SK-N-SH (cell line): ENCODE results near the gene AURKB. TPM values are rescaled to one million over a fixed set of nuclear protein-coding genes. Genes with fewer than 3 reads are reported as not detected.

Experiments used
- CTCF ChIA-PET: fragments of 300-600, 350-600 bp; formaldehyde crosslinking; extraction: SDS; loops from one replicate; lab custom pipeline; 2021; lab: Yijun Ruan, JAX
- POLR2A ChIA-PET: fragments of 350-600 bp; sonication (Branson Sonifier 250); formaldehyde crosslinking; extraction: SDS; loops from one replicate; lab custom pipeline; 2020; ENCODE audit warnings: antibody characterized with exemption, inconsistent platforms; lab: Yijun Ruan, JAX
- DNase-seq: peaks from one replicate; pipeline ENCODE4 v3.0.0; 2012
- H2AFZ ChIP-seq: fragments of 200-600 bp; sonication (generic); 2 replicates; pipeline ENCODE4 v1.8.1; 2016; ENCODE audit warnings: antibody characterized with exemption, mild to moderate bottlenecking, low read depth
- H3F3A ChIP-seq: fragments of 200-600 bp; sonication (generic); replicated peaks from 2 replicates; pipeline ENCODE3; 2016; ENCODE audit warnings: antibody characterized with exemption, mild to moderate bottlenecking; ENCODE audit not compliant: insufficient read depth
- H3K27ac ChIP-seq, 2 experiments: fragments of 200-500 bp in 1 of 2; fragments of 200-600 bp in 1 of 2; sonication (Bioruptor generic) in 1 of 2; sonication (generic), shearing (Covaris generic) in 1 of 2; 2 replicates each; pipeline versions ENCODE4 v1.5.1 to v1.6.1; 2014 to 2016; ENCODE audit warnings: low read depth in 2 of 2, inconsistent platforms in 1 of 2, low read length in 1 of 2, mild to moderate bottlenecking in 1 of 2, mixed read lengths in 1 of 2
- H3K27me3 ChIP-seq: fragments of 200-600 bp; sonication (generic), shearing (Covaris generic); 2 replicates; pipeline ENCODE4 v1.6.1; 2016; ENCODE audit warnings: mixed run types; ENCODE audit not compliant: insufficient read depth
- H3K36me3 ChIP-seq, 2 experiments: fragments of 200-500 bp in 1 of 2; fragments of 200-600 bp in 1 of 2; sonication (Bioruptor generic) in 1 of 2; sonication (generic) in 1 of 2; replicated peaks in 1 of 2; 2 replicates each; pipeline versions ENCODE3 to v1.5.1; 2014 to 2016; ENCODE audit warnings: low read length in 1 of 2, mild to moderate bottlenecking in 1 of 2; ENCODE audit not compliant: insufficient read depth in 2 of 2, control insufficient read depth in 1 of 2
- H3K4me1 ChIP-seq, 2 experiments: fragments of 200-500 bp in 1 of 2; fragments of 200-600 bp in 1 of 2; sonication (Bioruptor generic) in 1 of 2; sonication (generic), shearing (Covaris generic) in 1 of 2; 2 replicates each; pipeline versions ENCODE4 v1.5.1 to v1.6.1; 2014 to 2016; ENCODE audit warnings: low read depth in 1 of 2, low read length in 1 of 2, mixed run types in 1 of 2; ENCODE audit not compliant: insufficient read depth in 2 of 2, control insufficient read depth in 1 of 2
- H3K4me2 ChIP-seq: fragments of 200-600 bp; sonication (generic), shearing (Covaris generic); 2 replicates; pipeline ENCODE4 v1.6.1; 2017; ENCODE audit warnings: mixed run types
- H3K4me3 ChIP-seq, 2 experiments: fragments of 200-500 bp in 1 of 2; fragments of 200-600 bp in 1 of 2; sonication (Bioruptor generic) in 1 of 2; sonication (generic), shearing (Covaris generic) in 1 of 2; 2 replicates each; pipeline versions ENCODE4 v1.5.1 to v1.8.1; 2014 to 2016; ENCODE audit warnings: low read depth in 2 of 2, inconsistent platforms in 1 of 2, low read length in 1 of 2, mild to moderate bottlenecking in 1 of 2, mixed read lengths in 1 of 2, moderate library complexity in 1 of 2
- H3K79me2 ChIP-seq: fragments of 200-600 bp; sonication (generic); 2 replicates; pipeline ENCODE4 v1.8.1; 2017; ENCODE audit warnings: mild to moderate bottlenecking; ENCODE audit not compliant: insufficient read depth
- H3K9ac ChIP-seq: fragments of 200-600 bp; sonication (generic); 2 replicates; pipeline ENCODE4 v1.6.1; 2017; ENCODE audit warnings: mixed run types
- H3K9me2 ChIP-seq: fragments of 200-600 bp; sonication (generic); 2 replicates; pipeline ENCODE4 v1.6.1; 2017; ENCODE audit warnings: mixed run types
- H3K9me3 ChIP-seq: fragments of 200-600 bp; sonication (generic); 2 replicates; pipeline ENCODE4 v1.6.1; 2017; ENCODE audit warnings: mixed run types, mild to moderate bottlenecking, moderate library complexity
- H4K20me1 ChIP-seq: fragments of 200-600 bp; sonication (generic); 2 replicates; pipeline ENCODE4 v1.6.1; 2017; ENCODE audit warnings: mild to moderate bottlenecking, mixed run types; ENCODE audit not compliant: insufficient read depth
- CHD2 ChIP-seq: fragments of 150-350 bp; IDR thresholded peaks from 2 replicates; pipeline ENCODE4 v1.6.1; 2018; ENCODE audit warnings: low read length; ENCODE audit not compliant: partially characterized antibody
- CTCF ChIP-seq: fragments of 200-600 bp; sonication (generic); IDR thresholded peaks from 2 replicates; pipeline ENCODE4 v1.6.1; 2017; ENCODE audit warnings: antibody characterized with exemption, mild to moderate bottlenecking, moderate library complexity
- EP300 ChIP-seq, 2 experiments: IDR thresholded peaks; 2 replicates each; pipeline versions ENCODE4 v1.4.0 to v1.6.1; 2012; ENCODE audit warnings: borderline replicate concordance in 1 of 2, low read depth in 1 of 2, low read length in 1 of 2
- FOSL2 ChIP-seq: IDR thresholded peaks from 2 replicates; pipeline ENCODE4 v1.4.0; 2012; ENCODE audit warnings: low read depth, mild to moderate bottlenecking, moderate library complexity, borderline replicate concordance
- FOXJ3 ChIP-seq: sonication (generic); formaldehyde crosslinking; IDR thresholded peaks from 2 replicates; pipeline ENCODE4 v1.5.1; 2020; ENCODE audit warnings: mild to moderate bottlenecking, missing genetic modification reagents
- FOXM1 ChIP-seq: IDR thresholded peaks from 2 replicates; pipeline ENCODE4 v1.4.0; 2012; ENCODE audit warnings: low read depth, mild to moderate bottlenecking
- GABPA ChIP-seq: IDR thresholded peaks from 2 replicates; pipeline ENCODE4 v1.4.0; 2012; ENCODE audit warnings: low read depth, mild to moderate bottlenecking
- IRF3 ChIP-seq: fragments of 150-350 bp; IDR thresholded peaks from 2 replicates; pipeline ENCODE4 v1.6.1; 2016; ENCODE audit warnings: mild to moderate bottlenecking, low read depth, low read length
- MEF2A ChIP-seq: IDR thresholded peaks from 2 replicates; pipeline ENCODE4 v1.4.0; 2012; ENCODE audit warnings: low read depth, borderline replicate concordance
- MXI1 ChIP-seq: IDR thresholded peaks from 2 replicates; pipeline ENCODE4 v1.6.1; 2012; ENCODE audit warnings: mild to moderate bottlenecking, low read depth, low read length, improper control_type of control experiment
- PBX3 ChIP-seq: IDR thresholded peaks from 2 replicates; pipeline ENCODE4; 2012
- POLR2AphosphoS5 ChIP-seq: IDR thresholded peaks from 2 replicates; pipeline ENCODE4 v1.6.1; 2012; ENCODE audit warnings: low read depth, low read length
- RAD21 ChIP-seq: IDR thresholded peaks from 2 replicates; pipeline ENCODE4 v1.6.1; 2012; ENCODE audit warnings: mild to moderate bottlenecking, low read length
- REST ChIP-seq: IDR thresholded peaks from 2 replicates; pipeline ENCODE4 v1.6.1; 2012; ENCODE audit warnings: mild to moderate bottlenecking, low read depth, low read length, moderate library complexity
- RFX5 ChIP-seq: IDR thresholded peaks from 2 replicates; pipeline ENCODE4 v1.6.1; 2012; ENCODE audit warnings: mild to moderate bottlenecking, improper control_type of control experiment, low read length
- RXRA ChIP-seq: IDR thresholded peaks from 2 replicates; pipeline ENCODE4 v1.4.0; 2012; ENCODE audit warnings: low read depth, mild to moderate bottlenecking, borderline replicate concordance
- SIN3A ChIP-seq: IDR thresholded peaks from 2 replicates; pipeline ENCODE4 v1.6.1; 2012; ENCODE audit warnings: low read depth, mild to moderate bottlenecking, low read length, moderate library complexity, borderline replicate concordance
- TCF12 ChIP-seq: IDR thresholded peaks from 2 replicates; pipeline ENCODE4 v1.4.0; 2012
- YY1 ChIP-seq: IDR thresholded peaks from 2 replicates; pipeline ENCODE4 v1.4.0; 2012; ENCODE audit warnings: low read depth, mild to moderate bottlenecking
- ZBTB33 ChIP-seq: IDR thresholded peaks from 2 replicates; pipeline ENCODE4 v1.4.0; 2012; ENCODE audit warnings: low read depth, borderline replicate concordance
- WGBS: methylation state at CpG from one replicate; pipeline ENCODE4 v1.1.6; 2017; ENCODE audit warnings: low lambda C conversion rate; 5-methylcytosine and 5-hydroxymethylcytosine counted together
- polyA plus RNA-seq, 3 experiments: library from polyadenylated mRNA; depleted of rRNA; stranded (reverse); fragments of >200 nt; gene quantifications; 2 replicates each; pipeline ENCODE4 v1.2.3, GENCODE V29; 2012

AURKB gene
- polyA plus RNA-seq, 1 of the 3 experiments (the other 2 are of a cell fraction) = 43.9 TPM

- Histone ChIP-seq H3K4me1 (peaks cover 16% of the 10 kb centered on the region in 2 experiments; a peak in 3 of 4 replicates), H3K4me3 (no peak overlapping the region), H3K79me2 (peaks cover 5% of the 10 kb centered on the region; the same call in 1 of the 2 replicates), H3K9me3 (no peaks in the 10 kb centered on the region), H3K27ac (no peak overlapping the region), H3K9ac (no peak overlapping the region), H4K20me1 (no peaks in the 10 kb centered on the region), H3K9me2 (no peaks in the 10 kb centered on the region), H3K36me3 (no peaks in the 10 kb centered on the region), H3F3A (peaks cover 30% of the 10 kb centered on the region), H3K27me3 (no peaks in the 10 kb centered on the region), H2AFZ (no peak overlapping the region), H3K4me2 (no peak overlapping the region)
- 64% methylated on average over 3 of the region's 3 CpGs for WGBS
- no peak for DNase-seq
- TF ChIP-seq RXRA = no peak
- no peak for TF ChIP-seq RFX5
- TF ChIP-seq ZBTB33 = no peak
- no peak for TF ChIP-seq SIN3A
- TF ChIP-seq REST = no peak
- no peak for TF ChIP-seq FOXJ3
- TF ChIP-seq GABPA = no peak
- TF ChIP-seq IRF3 = no peak
- no peak for TF ChIP-seq FOXM1
- TF ChIP-seq MXI1 = no peak
- TF ChIP-seq MEF2A = no peak
- TF ChIP-seq EP300 (IDR thresholded peaks at IDR 0.05; ENCODE audit: borderline replicate concordance in 1 of 2, low read depth in 1 of 2, low read length in 1 of 2) = no peak
- TF ChIP-seq TCF12 = no peak
- TF ChIP-seq CHD2 = no peak
- no peak for TF ChIP-seq FOSL2
- no peak for TF ChIP-seq RAD21
- TF ChIP-seq PBX3 = no peak
- no peak for TF ChIP-seq CTCF
- TF ChIP-seq YY1 = no peak
- TF ChIP-seq POLR2AphosphoS5 = no peak
- POLR2A ChIA-PET = no interaction called here
- CTCF ChIA-PET = interaction anchor here (1.0 to 1.7 kb wide), 4 partner anchors 10 to 209 kb away, joined by 3 to 4 read pairs (median 3); partner anchors contain the start of gene KRABD2
Observed at GRCh38 chr17:8167526-8167925, 42.8 kb downstream of the AURKB start.
